A375 (cell line): ENCODE results near the gene RAD1. TPM values are rescaled to one million over a fixed set of nuclear protein-coding genes. Genes with fewer than 3 reads are reported as not detected.

Source experiments
- total RNA-seq: library from RNA; depleted of rRNA; stranded (reverse); fragments of >200 nt; shearing (Covaris generic); gene quantifications from 2 replicates; pipeline ENCODE4 v1.2.3, GENCODE V29; 2014; rRNA removed

RAD1 gene, protein sequence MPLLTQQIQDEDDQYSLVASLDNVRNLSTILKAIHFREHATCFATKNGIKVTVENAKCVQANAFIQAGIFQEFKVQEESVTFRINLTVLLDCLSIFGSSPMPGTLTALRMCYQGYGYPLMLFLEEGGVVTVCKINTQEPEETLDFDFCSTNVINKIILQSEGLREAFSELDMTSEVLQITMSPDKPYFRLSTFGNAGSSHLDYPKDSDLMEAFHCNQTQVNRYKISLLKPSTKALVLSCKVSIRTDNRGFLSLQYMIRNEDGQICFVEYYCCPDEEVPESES
- 30.6 and 42.3 TPM in 2 replicates for total RNA-seq

DNA sequence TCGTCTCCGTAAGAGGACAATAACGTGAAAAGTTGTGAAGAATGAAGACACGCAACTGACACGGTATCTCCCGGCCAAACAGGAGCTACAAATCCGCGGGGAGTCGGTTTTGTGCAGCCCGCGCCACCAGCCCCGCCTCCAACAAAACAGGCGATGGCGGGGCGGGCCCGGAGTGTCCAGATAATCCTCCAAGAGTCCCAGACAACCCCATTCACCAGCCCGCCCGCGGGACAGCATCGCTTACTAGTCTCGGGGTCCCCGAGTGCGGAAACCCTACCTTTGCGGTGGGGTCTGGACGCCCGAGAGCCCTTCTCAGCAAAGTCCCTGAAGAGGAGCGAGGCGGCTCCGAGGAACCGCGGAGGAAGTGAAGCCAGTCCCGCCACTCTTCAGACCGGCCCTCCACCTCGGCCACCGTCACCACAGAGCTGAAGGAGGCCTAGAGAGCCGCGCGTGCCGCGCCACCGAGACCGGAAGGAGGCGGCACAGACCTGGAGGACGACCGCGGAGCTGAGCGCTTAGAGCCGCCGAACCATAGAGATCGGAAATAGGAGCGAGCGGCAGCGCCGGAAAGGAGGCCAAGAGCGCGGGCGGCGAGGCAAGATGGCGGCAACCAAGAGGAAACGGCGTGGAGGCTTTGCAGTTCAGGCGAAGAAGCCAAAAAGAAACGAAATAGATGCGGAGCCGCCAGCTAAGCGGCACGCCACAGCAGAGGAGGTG lies at the start of gene RAD1, which contains the start of gene BRIX1:
RAD1 (minus strand) TSS at position 366 of the 717 bp plus-strand sequence. CDS start 612 bp downstream, outside the sequence.
BRIX1 (plus strand) TSS at position 573 of the 717 bp plus-strand sequence; CDS start at position 601, 28 bp downstream.

GRCh38 chr5:34929134-34929719 lies 13.9 kb upstream of the RAD1 start, which contains the start of gene DNAJC21:
TSS of gene DNAJC21 (plus strand) at chr5:34929559. CDS start at chr5:34929820, 261 bp downstream.

Other genes with a start within 250 kb of the RAD1 start
- not detected in 2 replicates for gene TTC23L, start 76.3 kb downstream of the RAD1 start, total RNA-seq
- 125 and 134 TPM in 2 replicates for gene BRIX1, start 207 bp upstream of the RAD1 start, total RNA-seq
- gene DNAJC21, start 14.1 kb upstream of the RAD1 start, total RNA-seq: 31.6 and 37.0 TPM in 2 replicates
- not detected in 2 replicates for gene AGXT2, start 132.4 kb upstream of the RAD1 start, total RNA-seq